Measurements from ENCODE around the gene MCF2L. TPM values are rescaled to one million over a fixed set of nuclear protein-coding genes. Genes with fewer than 3 reads are reported as not detected.

The MCF2L gene
- total and polyA plus RNA-seq, 2 experiments from 2014 or later = 4.8 to 25.6 TPM

GRCh38 chr13:113116206-113116800 lies 147.3 kb downstream of the MCF2L start:
- TF ChIP-seq, protein P1, sequence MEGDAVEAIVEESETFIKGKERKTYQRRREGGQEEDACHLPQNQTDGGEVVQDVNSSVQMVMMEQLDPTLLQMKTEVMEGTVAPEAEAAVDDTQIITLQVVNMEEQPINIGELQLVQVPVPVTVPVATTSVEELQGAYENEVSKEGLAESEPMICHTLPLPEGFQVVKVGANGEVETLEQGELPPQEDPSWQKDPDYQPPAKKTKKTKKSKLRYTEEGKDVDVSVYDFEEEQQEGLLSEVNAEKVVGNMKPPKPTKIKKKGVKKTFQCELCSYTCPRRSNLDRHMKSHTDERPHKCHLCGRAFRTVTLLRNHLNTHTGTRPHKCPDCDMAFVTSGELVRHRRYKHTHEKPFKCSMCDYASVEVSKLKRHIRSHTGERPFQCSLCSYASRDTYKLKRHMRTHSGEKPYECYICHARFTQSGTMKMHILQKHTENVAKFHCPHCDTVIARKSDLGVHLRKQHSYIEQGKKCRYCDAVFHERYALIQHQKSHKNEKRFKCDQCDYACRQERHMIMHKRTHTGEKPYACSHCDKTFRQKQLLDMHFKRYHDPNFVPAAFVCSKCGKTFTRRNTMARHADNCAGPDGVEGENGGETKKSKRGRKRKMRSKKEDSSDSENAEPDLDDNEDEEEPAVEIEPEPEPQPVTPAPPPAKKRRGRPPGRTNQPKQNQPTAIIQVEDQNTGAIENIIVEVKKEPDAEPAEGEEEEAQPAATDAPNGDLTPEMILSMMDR (conservative IDR thresholded peaks at IDR 0.05; ENCODE audit: low read depth in 2 of 2) = no peak
- no peak for TF ChIP-seq ETS1 (IDR thresholded peaks at IDR 0.05)
- no peak for TF ChIP-seq NANOG (IDR thresholded peaks at IDR 0.05; ENCODE audit: borderline replicate concordance)
- TF ChIP-seq EZH2 (IDR thresholded peaks at IDR 0.05; ENCODE audit: low read depth, unreplicated experiment) = no peak
- no peaks in the 10 kb centered on the region for H3K4me1 ChIP-seq (ENCODE audit: insufficient read depth)
- H3K4me3 ChIP-seq = no peak overlapping the region
- Mint-ChIP-seq H3K9me3 (peaks cover 3% of the 10 kb centered on the region; the same call in 1 of the 3 replicates), H3K4me3 (no peak overlapping the region), H3K4me1 (no peaks in the 10 kb centered on the region), H3K36me3 (ENCODE audit: low read depth) (no peaks in the 10 kb centered on the region), H3K27ac (no peak overlapping the region), H3K27me3 (ENCODE audit: insufficient read depth, low read depth, poor library complexity) (peaks cover 8% of the 10 kb centered on the region)
- H3K36me3 ChIP-seq (ENCODE audit: insufficient read depth) = no peaks in the 10 kb centered on the region
- no peak overlapping the region for H3K4me2 ChIP-seq
- no peaks in the 10 kb centered on the region for H4K20me1 ChIP-seq (replicated peaks; ENCODE audit: insufficient read depth)
- no peaks in the 10 kb centered on the region for H3K79me2 ChIP-seq (replicated peaks; ENCODE audit: insufficient read depth)
- H3K27ac ChIP-seq (ENCODE audit: low read depth) = no peak overlapping the region
- no peaks in the 10 kb centered on the region for H3K9me2 ChIP-seq (ENCODE audit: insufficient read depth)
- no peak overlapping the region for H2AFZ ChIP-seq
- no peak for DNase-seq (ENCODE audit: low spot score)
- no peak for ATAC-seq
- no peaks in the 10 kb centered on the region for H3F3A ChIP-seq (replicated peaks; ENCODE audit: low read depth)
- H3K27me3 ChIP-seq (ENCODE audit: insufficient read depth) = peaks cover 5% of the 10 kb centered on the region; the same call in 1 of the 2 replicates

GRCh38 chr13:113116871-113117271 lies 147.9 kb downstream of the MCF2L start:
- H3K27me3 ChIP-seq (ENCODE audit: insufficient read depth) = peaks cover 2% of the 10 kb centered on the region; the same call in 1 of the 2 replicates
- TF ChIP-seq NANOG (IDR thresholded peaks at IDR 0.05; ENCODE audit: borderline replicate concordance) (no peak), ZNF462 (CRISPR knock-in tag; IDR thresholded peaks at IDR 0.05) (no peak), ZNF331 (CRISPR knock-in tag; IDR thresholded peaks at IDR 0.05; ENCODE audit: low read depth) (no peak), JUNB (IDR thresholded peaks at IDR 0.05; ENCODE audit: unreplicated experiment) (no peak), STAT1 (IDR thresholded peaks at IDR 0.05; ENCODE audit: unreplicated experiment) (no peak), EZH2phosphoT487 (IDR thresholded peaks at IDR 0.05; ENCODE audit: unreplicated experiment) (no peak), POLR2AphosphoS5 (IDR thresholded peaks at IDR 0.05; ENCODE audit: low read depth) (no peak), ZNF114 (CRISPR knock-in tag; IDR thresholded peaks at IDR 0.05) (no peak)

More at GRCh38 chr13:113116871-113117271, 147.9 kb downstream of the MCF2L start:
- Mint-ChIP-seq H3K36me3 (ENCODE audit: low read depth) (no peaks in the 10 kb centered on the region), H3K27ac (no peak overlapping the region), H3K4me1 (no peaks in the 10 kb centered on the region), H3K27me3 (ENCODE audit: insufficient read depth, low read depth, poor library complexity) (peaks cover 8% of the 10 kb centered on the region), H3K4me3 (no peak overlapping the region), H3K9me3 (peaks cover 3% of the 10 kb centered on the region; the same call in 1 of the 3 replicates)
- Histone ChIP-seq H3K9me2 (ENCODE audit: insufficient read depth) (no peaks in the 10 kb centered on the region), H4K20me1 (replicated peaks; ENCODE audit: insufficient read depth) (no peaks in the 10 kb centered on the region), H3K79me2 (replicated peaks; ENCODE audit: insufficient read depth) (no peaks in the 10 kb centered on the region), H3K36me3 (ENCODE audit: insufficient read depth) (no peaks in the 10 kb centered on the region), H2AFZ (no peak overlapping the region), H3K4me3 (no peak overlapping the region), H3K4me2 (no peak overlapping the region), H3F3A (replicated peaks; ENCODE audit: low read depth) (no peaks in the 10 kb centered on the region), H3K27ac (ENCODE audit: low read depth) (no peak overlapping the region), H3K4me1 (ENCODE audit: insufficient read depth) (no peaks in the 10 kb centered on the region)
- ATAC-seq = no peak
- DNase-seq (ENCODE audit: low spot score) = no peak
